ENCODE results near the gene GAD1. TPM values are rescaled to one million over a fixed set of nuclear protein-coding genes. Genes with fewer than 3 reads are reported as not detected.

GAD1 gene
- polyA plus RNA-seq, 3 donors = 0.04 to 0.15 TPM; not detected in 1

GRCh38 chr2:170881840-170882239 lies 65.2 kb downstream of the GAD1 start:
- no peak overlapping the region for H3K27ac ChIP-seq (ENCODE audit: low read depth, low read length)

GRCh38 chr2:170882758-170883157 lies 66.1 kb downstream of the GAD1 start:
- 78 to 85% (median 78%) methylated on average over 2 of the region's 2 CpGs for WGBS, 3 donors
- H3K27ac ChIP-seq (ENCODE audit: low read depth, low read length) = no peak overlapping the region

More at GRCh38 chr2:170881840-170882239, 65.2 kb downstream of the GAD1 start:
- WGBS, 3 donors = 49 to 67% (median 59%) methylated on average over 3 of the region's 3 CpGs

GRCh38 chr2:170883683-170884082 lies 67.0 kb downstream of the GAD1 start:
- H3K27ac ChIP-seq (ENCODE audit: low read depth, low read length) = no peak overlapping the region
- WGBS, 3 donors = 93 to 96% (median 94%) methylated on average over 2 of the region's 2 CpGs

DNA sequence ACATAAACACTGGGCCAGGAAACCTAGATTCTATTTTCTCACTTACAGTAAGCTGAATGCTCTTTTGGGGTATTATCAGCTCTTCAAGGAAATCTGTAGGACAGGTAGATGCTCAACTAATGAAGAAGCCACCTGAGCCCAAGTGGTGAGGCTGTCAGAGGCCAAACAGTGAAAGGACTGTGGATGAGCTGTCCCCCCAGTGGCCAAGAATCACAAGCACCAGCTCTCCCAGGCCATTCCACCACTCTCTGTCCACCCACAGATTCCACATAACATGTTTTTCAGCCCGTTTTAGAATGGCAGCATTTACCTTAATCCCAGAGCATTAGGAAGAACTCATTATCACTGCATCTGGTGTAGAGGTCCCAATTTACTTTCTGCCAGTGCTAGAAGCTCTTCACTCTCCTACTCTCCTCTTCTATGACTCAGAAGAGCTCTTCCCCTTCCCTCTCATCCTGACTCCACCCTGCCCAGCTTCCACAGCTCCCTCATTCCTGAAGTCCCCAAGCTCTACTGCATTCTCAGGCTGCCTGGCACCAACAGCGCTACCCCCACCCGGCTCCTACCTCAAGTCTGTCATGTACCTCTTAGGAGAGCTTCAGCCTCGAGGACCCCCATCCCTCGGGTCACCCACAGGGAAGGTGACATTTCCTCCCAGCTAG lies 68.6 kb downstream of the GAD1 start:
- H3K27ac ChIP-seq (ENCODE audit: low read depth, low read length) = no peak overlapping the region
- 79 to 82% (median 80%) methylated on average over 5 of the region's 5 CpGs for WGBS, 3 donors

DNA sequence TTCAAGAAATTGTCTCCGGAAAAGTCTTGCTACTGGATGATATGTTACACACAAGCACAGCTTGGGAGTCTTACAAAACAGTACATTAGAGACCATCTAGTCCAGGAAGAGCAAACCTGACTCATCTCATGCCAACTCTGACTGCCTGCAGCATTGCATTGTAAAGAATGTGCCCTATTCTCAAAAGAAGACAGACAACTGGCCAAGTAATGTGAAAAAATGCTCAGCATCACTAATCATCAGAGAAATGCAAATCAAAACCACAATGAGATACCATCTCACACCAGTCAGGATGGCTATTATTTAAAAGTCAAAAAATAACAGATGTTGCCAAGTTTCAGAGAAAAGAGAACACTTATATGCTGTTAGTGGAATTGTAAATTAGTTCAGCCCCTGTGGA lies 69.7 kb downstream of the GAD1 start:
- no peak overlapping the region for H3K27ac ChIP-seq (ENCODE audit: low read depth, low read length)
- WGBS, 3 donors = 80 to 84% (median 84%) methylated on average over 1 of the region's 1 CpG

DNA sequence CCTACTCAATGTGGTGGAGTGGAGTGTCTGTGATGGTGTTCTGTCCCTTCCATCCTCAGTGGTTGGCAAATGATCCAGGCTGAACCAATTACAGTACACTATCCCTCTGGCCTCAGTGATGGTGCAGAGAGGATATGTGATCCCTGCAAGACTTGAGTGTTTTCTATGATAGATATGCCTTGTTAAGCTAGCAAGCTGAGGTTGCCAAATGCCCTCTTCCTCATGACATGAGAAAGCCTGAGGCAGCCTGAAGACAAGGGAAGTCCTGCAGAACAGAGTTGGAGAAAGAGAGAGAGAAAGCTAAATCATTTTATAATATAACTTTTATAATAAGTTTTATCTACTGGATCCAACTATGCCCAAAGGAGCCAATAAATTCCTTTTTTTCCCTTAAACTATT lies 70.8 kb downstream of the GAD1 start:
- no peak overlapping the region for H3K27ac ChIP-seq (ENCODE audit: low read depth, low read length)

DNA sequence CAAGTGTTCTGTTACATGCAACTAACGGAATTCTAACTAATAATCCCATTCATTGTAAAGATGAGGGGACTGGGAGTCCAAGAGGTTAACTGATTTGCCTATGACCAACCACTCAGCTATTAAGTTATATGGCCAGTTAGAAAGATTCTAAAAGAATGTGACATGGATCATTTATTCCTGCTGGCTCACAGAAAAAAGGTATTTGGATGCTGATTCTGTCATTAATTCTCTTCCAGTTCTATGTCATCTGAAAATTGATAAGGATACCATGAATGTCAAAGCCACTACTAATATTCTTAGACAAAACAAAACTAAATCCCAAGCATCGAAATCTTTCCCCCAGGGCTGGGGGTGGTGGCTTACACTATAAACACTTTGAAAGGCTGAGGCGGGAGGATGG lies 71.2 kb downstream of the GAD1 start:
- 75 to 91% (median 81%) methylated on average over 3 of the region's 3 CpGs for WGBS, 3 donors
- no peak overlapping the region for H3K27ac ChIP-seq (ENCODE audit: low read depth, low read length)

- 90 to 92% (median 90%) methylated on average over 4 of the region's 4 CpGs for WGBS, 3 donors
- H3K27ac ChIP-seq (ENCODE audit: low read depth, low read length) = no peak overlapping the region
Measured at GRCh38 chr2:170891893-170892292, 75.2 kb downstream of the GAD1 start.

DNA sequence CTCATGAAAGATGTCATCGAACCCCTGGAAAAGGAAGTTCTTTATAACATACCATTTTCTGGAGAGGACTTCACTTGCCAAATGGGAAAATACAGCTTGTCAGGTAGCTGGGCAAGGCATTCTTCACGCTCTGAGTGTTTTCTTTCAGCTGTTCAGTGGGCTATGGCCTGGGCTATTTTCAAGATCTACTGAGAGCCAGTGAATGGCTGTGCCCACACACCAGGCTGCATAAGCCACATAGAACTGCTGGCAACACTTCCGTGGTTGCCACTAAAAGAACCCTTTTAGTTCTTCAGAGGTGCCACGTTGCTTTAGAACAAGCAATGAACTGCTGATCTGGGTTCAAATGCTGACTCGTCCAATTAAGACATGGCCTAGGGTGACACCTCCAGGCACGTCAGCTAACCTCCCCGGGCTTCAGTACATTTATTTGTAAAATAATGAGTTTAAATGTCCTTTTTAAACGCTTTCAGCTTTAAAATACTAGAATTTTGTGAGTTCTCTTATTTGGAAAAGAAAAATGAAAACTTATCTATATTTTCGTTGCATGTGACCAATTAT lies 75.8 kb downstream of the GAD1 start:
- WGBS, 3 donors = 88 to 91% (median 89%) methylated on average over 9 of the region's 9 CpGs
- no peak overlapping the region for H3K27ac ChIP-seq (ENCODE audit: low read depth, low read length)

DNA sequence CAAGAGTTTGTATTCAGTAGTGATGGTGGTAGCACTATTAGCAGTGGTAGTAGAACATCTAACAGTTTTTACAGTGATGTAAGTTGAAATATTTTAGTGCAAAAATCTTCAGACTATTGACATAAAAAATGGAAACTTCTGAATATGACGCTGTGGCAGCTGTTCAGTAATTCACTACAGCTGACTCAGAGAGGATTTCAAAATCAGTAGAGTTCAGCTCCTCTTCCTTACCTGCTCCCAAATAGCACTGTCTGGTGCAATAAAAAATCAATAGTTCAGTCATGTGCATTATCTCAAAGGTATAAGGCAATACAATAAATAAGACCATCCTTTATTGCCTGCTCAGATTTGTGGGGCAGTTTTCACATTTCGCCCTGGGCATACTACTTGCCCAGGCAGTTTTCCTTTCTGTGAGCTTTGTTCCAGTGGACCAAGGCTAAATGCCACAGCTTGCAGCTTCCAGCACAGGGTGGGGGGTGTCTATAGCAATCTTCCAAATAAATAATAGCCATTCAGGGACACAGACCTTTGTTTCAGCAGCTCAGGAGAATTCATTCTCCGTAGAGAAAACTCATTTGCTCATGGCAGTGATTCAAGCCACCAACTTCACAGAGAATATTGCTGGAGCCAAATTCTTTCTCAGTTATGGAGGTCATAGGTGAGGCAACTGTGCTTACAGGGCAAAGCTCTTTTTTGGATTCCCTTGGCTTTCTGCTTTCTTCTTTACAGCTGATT lies 78.5 kb downstream of the GAD1 start:
- 52 to 59% (median 54%) methylated on average over 3 of the region's 3 CpGs for WGBS, 3 donors
- no peak overlapping the region for H3K27ac ChIP-seq (ENCODE audit: low read depth, low read length)

- 72 to 94% (median 73%) methylated on average over 4 of the region's 4 CpGs for WGBS, 3 donors
- H3K27ac ChIP-seq (ENCODE audit: low read depth, low read length) = no peak overlapping the region
Measured at GRCh38 chr2:170896622-170897021, 79.9 kb downstream of the GAD1 start.

GRCh38 chr2:170897108-170897507 lies 80.4 kb downstream of the GAD1 start:
- 87 to 95% (median 94%) methylated on average over 6 of the region's 6 CpGs for WGBS, 3 donors
- H3K27ac ChIP-seq (ENCODE audit: low read depth, low read length) = no peak overlapping the region

GRCh38 chr2:170905864-170906263 lies 89.2 kb downstream of the GAD1 start:
- H3K27ac ChIP-seq (ENCODE audit: low read depth, low read length) = no peak overlapping the region
- WGBS, 3 donors = 45 to 50% (median 48%) methylated on average over 5 of the region's 5 CpGs

Other genes with a start within 250 kb of the GAD1 start
- under 1 TPM in 2 of 3 donors, not detected in 1; 0.18 to 0.28 TPM for gene SP5, start 101.5 kb upstream of the GAD1 start, polyA plus RNA-seq
- gene ERICH2, start 46.5 kb upstream of the GAD1 start, polyA plus RNA-seq = 1 to 10 TPM in 2 of 3 donors, under 1 TPM in 1; 0.54 to 1.6 (median 1.5) TPM
- gene GORASP2, start 112.4 kb downstream of the GAD1 start, polyA plus RNA-seq = 10 to 100 TPM; 30.0 to 43.8 (median 41.4) TPM

Measured in adipose tissue (tissue), 3 donors.